ENCODE results near the gene DYNC1I1.

DNA sequence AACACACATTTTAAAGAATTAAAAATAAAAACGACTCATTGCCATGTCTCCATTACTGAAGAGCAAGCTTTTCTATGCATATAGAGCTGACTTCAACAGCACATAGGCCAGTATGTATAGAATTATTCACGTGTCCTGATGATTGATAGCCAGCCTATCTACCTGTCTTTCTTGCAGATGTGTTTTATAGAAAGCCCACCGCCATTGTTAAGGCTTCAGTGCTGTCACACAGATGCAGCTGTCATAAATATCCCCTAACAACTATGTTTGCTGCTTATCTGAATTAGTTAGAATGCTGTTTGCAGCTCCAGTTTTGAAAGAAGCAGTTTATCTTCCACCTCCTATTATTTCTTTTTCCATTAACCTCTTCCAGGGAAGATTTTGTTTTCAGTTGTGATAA, 313.6 kb downstream of the DYNC1I1 start:
- TF ChIP-seq EZH2 (IDR thresholded peaks at IDR 0.05; ENCODE audit: low read depth, unreplicated experiment) (no peak), CREB1 (CRISPR knock-in tag; IDR thresholded peaks at IDR 0.05; ENCODE audit: low read depth) (no peak), JUNB (IDR thresholded peaks at IDR 0.05; ENCODE audit: unreplicated experiment) (no peak), EZH2phosphoT487 (IDR thresholded peaks at IDR 0.05; ENCODE audit: unreplicated experiment) (no peak), POLR2AphosphoS5 (IDR thresholded peaks at IDR 0.05; ENCODE audit: low read depth) (no peak), ZNF114 (CRISPR knock-in tag; IDR thresholded peaks at IDR 0.05) (no peak), ZNF331 (CRISPR knock-in tag; IDR thresholded peaks at IDR 0.05; ENCODE audit: low read depth) (no peak), STAT1 (IDR thresholded peaks at IDR 0.05; ENCODE audit: unreplicated experiment) (no peak), NANOG (IDR thresholded peaks at IDR 0.05; ENCODE audit: borderline replicate concordance) (no peak)
- TF ChIP-seq, protein P1, sequence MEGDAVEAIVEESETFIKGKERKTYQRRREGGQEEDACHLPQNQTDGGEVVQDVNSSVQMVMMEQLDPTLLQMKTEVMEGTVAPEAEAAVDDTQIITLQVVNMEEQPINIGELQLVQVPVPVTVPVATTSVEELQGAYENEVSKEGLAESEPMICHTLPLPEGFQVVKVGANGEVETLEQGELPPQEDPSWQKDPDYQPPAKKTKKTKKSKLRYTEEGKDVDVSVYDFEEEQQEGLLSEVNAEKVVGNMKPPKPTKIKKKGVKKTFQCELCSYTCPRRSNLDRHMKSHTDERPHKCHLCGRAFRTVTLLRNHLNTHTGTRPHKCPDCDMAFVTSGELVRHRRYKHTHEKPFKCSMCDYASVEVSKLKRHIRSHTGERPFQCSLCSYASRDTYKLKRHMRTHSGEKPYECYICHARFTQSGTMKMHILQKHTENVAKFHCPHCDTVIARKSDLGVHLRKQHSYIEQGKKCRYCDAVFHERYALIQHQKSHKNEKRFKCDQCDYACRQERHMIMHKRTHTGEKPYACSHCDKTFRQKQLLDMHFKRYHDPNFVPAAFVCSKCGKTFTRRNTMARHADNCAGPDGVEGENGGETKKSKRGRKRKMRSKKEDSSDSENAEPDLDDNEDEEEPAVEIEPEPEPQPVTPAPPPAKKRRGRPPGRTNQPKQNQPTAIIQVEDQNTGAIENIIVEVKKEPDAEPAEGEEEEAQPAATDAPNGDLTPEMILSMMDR (conservative IDR thresholded peaks at IDR 0.05; ENCODE audit: low read depth in 2 of 2), result no peak
- TF ChIP-seq, protein P2, sequence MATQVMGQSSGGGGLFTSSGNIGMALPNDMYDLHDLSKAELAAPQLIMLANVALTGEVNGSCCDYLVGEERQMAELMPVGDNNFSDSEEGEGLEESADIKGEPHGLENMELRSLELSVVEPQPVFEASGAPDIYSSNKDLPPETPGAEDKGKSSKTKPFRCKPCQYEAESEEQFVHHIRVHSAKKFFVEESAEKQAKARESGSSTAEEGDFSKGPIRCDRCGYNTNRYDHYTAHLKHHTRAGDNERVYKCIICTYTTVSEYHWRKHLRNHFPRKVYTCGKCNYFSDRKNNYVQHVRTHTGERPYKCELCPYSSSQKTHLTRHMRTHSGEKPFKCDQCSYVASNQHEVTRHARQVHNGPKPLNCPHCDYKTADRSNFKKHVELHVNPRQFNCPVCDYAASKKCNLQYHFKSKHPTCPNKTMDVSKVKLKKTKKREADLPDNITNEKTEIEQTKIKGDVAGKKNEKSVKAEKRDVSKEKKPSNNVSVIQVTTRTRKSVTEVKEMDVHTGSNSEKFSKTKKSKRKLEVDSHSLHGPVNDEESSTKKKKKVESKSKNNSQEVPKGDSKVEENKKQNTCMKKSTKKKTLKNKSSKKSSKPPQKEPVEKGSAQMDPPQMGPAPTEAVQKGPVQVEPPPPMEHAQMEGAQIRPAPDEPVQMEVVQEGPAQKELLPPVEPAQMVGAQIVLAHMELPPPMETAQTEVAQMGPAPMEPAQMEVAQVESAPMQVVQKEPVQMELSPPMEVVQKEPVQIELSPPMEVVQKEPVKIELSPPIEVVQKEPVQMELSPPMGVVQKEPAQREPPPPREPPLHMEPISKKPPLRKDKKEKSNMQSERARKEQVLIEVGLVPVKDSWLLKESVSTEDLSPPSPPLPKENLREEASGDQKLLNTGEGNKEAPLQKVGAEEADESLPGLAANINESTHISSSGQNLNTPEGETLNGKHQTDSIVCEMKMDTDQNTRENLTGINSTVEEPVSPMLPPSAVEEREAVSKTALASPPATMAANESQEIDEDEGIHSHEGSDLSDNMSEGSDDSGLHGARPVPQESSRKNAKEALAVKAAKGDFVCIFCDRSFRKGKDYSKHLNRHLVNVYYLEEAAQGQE (IDR thresholded peaks at IDR 0.05; ENCODE audit: unreplicated experiment), result no peak
- TF ChIP-seq, protein P3, sequence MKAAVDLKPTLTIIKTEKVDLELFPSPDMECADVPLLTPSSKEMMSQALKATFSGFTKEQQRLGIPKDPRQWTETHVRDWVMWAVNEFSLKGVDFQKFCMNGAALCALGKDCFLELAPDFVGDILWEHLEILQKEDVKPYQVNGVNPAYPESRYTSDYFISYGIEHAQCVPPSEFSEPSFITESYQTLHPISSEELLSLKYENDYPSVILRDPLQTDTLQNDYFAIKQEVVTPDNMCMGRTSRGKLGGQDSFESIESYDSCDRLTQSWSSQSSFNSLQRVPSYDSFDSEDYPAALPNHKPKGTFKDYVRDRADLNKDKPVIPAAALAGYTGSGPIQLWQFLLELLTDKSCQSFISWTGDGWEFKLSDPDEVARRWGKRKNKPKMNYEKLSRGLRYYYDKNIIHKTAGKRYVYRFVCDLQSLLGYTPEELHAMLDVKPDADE (IDR thresholded peaks at IDR 0.05), result no peak

Data from GM23338 (cell line).